Body of pancreas (tissue), 4 donors: ENCODE results near the gene STK32B. TPM values are rescaled to one million over a fixed set of nuclear protein-coding genes. Genes with fewer than 3 reads are reported as not detected.
"Not testable (repeated sequence)": the region's sequence is repeated elsewhere in the genome, so short reads cannot be mapped to it uniquely, and the experiment has no call there.

Source experiments
- ATAC-seq: fragments of 150-250 bp; one replicate; pipeline ENCODE4 v1.9.1; 2016
- DNase-seq, 4 donors: peaks; one replicate each; pipeline ENCODE4 v3.0.0-alpha.2; 2019
- H3K27ac ChIP-seq, 4 donors: fragments of 200-600 bp; sonication (generic); 1 replicate in 3 of 4; 2 replicates in 1 of 4; pipeline versions ENCODE4 v1.5.1 to v1.6.1; 2016 to 2019; ENCODE audit warnings: mild to moderate bottlenecking in 1 of 4, mixed read lengths in 1 of 4, moderate library complexity in 1 of 4
- H3K27me3 ChIP-seq, 2 donors: fragments of 200-600 bp; sonication (generic); one replicate each; pipeline ENCODE4 v1.6.0; 2016; ENCODE audit warnings: mild to moderate bottlenecking in 1 of 2
- H3K36me3 ChIP-seq, 2 donors: fragments of 200-600 bp; sonication (generic); replicated peaks in 1 of 2; 2 replicates each; pipeline ENCODE4 v1.5.1; 2016; ENCODE audit warnings: low read depth in 2 of 2; ENCODE audit not compliant: insufficient read depth in 1 of 2
- H3K4me1 ChIP-seq: fragments of 200-600 bp; sonication (generic); one replicate; pipeline ENCODE4 v1.6.0; 2016
- H3K4me3 ChIP-seq, 2 donors: fragments of 200-600 bp; sonication (generic); 1 replicate in 1 of 2; 2 replicates in 1 of 2; pipeline ENCODE4 v1.5.1; 2016 to 2019
- H3K9me3 ChIP-seq, 3 donors: fragments of 200-600 bp; sonication (generic); 1 replicate in 2 of 3; 2 replicates in 1 of 3; pipeline ENCODE4 v1.5.1; 2016
- CTCF ChIP-seq, 7 experiments: fragments of 450-650 bp in 4 of 7; fragments of 200-600 bp in 3 of 7; sonication (generic) in 3 of 7; IDR thresholded peaks; one replicate each; pipeline ENCODE4 v1.5.1; 2016 to 2019; ENCODE audit warnings: antibody characterized with exemption in 7 of 7
- POLR2A ChIP-seq, 3 donors: fragments of 450-650 bp; IDR thresholded peaks; one replicate each; pipeline ENCODE4 v1.6.1; 2016; ENCODE audit warnings: antibody characterized with exemption in 3 of 3, mild to moderate bottlenecking in 2 of 3
- WGBS, 2 donors: methylation state at CpG; one replicate each; pipeline ENCODE4 v1.1.5; 2017; 5-methylcytosine and 5-hydroxymethylcytosine counted together
- intact Hi-C: fragments of 100-400 bp; cut with DNase I; formaldehyde crosslinking; loops from one replicate; pipeline ENCODE4 v1.15.1; 2023
- total RNA-seq, 2 donors: library from RNA; depleted of rRNA; stranded (reverse); fragments of >200 nt; gene quantifications; one replicate each; pipeline ENCODE4 v1.1.0, GENCODE V29; 2016

The STK32B gene
- total RNA-seq, 2 donors from 2014 or later = 1.3 to 4.9 TPM

GRCh38 chr4:5247735-5248134 is 196.5 kb downstream of the STK32B start:
- DNase-seq (no peak), ATAC-seq (no peak)
- no peaks in the 10 kb centered on the region for H3K9me3 ChIP-seq
- TF ChIP-seq CTCF (IDR thresholded peaks at IDR 0.05) (no peak), POLR2A (IDR thresholded peaks at IDR 0.05) (no peak)
- intact Hi-C loops = no loop called here
- H3K27ac ChIP-seq = no peak overlapping the region
- H3K4me1 ChIP-seq = no peaks in the 10 kb centered on the region
- no peaks in the 10 kb centered on the region for H3K27me3 ChIP-seq
- no peak overlapping the region for H3K4me3 ChIP-seq
- WGBS, 2 donors = 65 to 67% methylated on average over 1 of the region's 1 CpG
- H3K36me3 ChIP-seq = no peaks in the 10 kb centered on the region

- H3K9me3 ChIP-seq = no peaks in the 10 kb centered on the region
- no peaks in the 10 kb centered on the region for H3K4me1 ChIP-seq
- no peaks in the 10 kb centered on the region for H3K27me3 ChIP-seq
- WGBS, 2 donors = 43 to 66% methylated on average over 2 of the region's 2 CpGs
- no peak overlapping the region for H3K4me3 ChIP-seq
- intact Hi-C loops = no loop called here
- DNase-seq (no peak), ATAC-seq (no peak)
- TF ChIP-seq POLR2A (IDR thresholded peaks at IDR 0.05) (no peak), CTCF (IDR thresholded peaks at IDR 0.05) (no peak)
- no peaks in the 10 kb centered on the region for H3K36me3 ChIP-seq
- H3K27ac ChIP-seq = no peak overlapping the region
These were observed 198.4 kb downstream of the STK32B start for GRCh38 chr4:5249727-5250126.

GRCh38 chr4:5250536-5250935 is 199.3 kb downstream of the STK32B start:
- H3K4me1 ChIP-seq, H3K27me3 ChIP-seq, H3K9me3 ChIP-seq, H3K27ac ChIP-seq, H3K36me3 ChIP-seq, intact Hi-C loops, DNase-seq, ATAC-seq, H3K4me3 ChIP-seq: not testable (repeated sequence)
- WGBS, 2 donors = 69 to 80% methylated on average over 5 of the region's 5 CpGs

- intact Hi-C loops = no loop called here
- no peaks in the 10 kb centered on the region for H3K27me3 ChIP-seq
These were observed 205.1 kb downstream of the STK32B start for GRCh38 chr4:5256421-5256820.

GRCh38 chr4:5257086-5257485 is 205.8 kb downstream of the STK32B start:
- no peaks in the 10 kb centered on the region for H3K27me3 ChIP-seq
- no peaks in the 10 kb centered on the region for H3K36me3 ChIP-seq
- 57 to 70% methylated on average over 2 of the region's 2 CpGs for WGBS, 2 donors
- intact Hi-C loops = no loop called here
- no peak for TF ChIP-seq CTCF (IDR thresholded peaks at IDR 0.05)
- no peak for TF ChIP-seq POLR2A (IDR thresholded peaks at IDR 0.05)
- H3K4me1 ChIP-seq = no peaks in the 10 kb centered on the region
- no peak overlapping the region for H3K4me3 ChIP-seq
- no peak overlapping the region for H3K27ac ChIP-seq
- H3K9me3 ChIP-seq = no peaks in the 10 kb centered on the region
- no peak for DNase-seq
- no peak for ATAC-seq

More at GRCh38 chr4:5256421-5256820, 205.1 kb downstream of the STK32B start:
- Histone ChIP-seq H3K9me3 (no peaks in the 10 kb centered on the region), H3K27ac (no peak overlapping the region), H3K4me3 (no peak overlapping the region), H3K4me1 (no peaks in the 10 kb centered on the region), H3K36me3 (no peaks in the 10 kb centered on the region)
- WGBS, 2 donors = 73 to 76% methylated on average over 4 of the region's 4 CpGs
- no peak for DNase-seq
- ATAC-seq = no peak
- TF ChIP-seq POLR2A (IDR thresholded peaks at IDR 0.05) (no peak), CTCF (IDR thresholded peaks at IDR 0.05) (no peak)
